ENCODE data around the gene YTHDC2. TPM values are rescaled to one million over a fixed set of nuclear protein-coding genes. Genes with fewer than 3 reads are reported as not detected.
A peak's percentile ranks its signal among the peaks of the same experiment; 100 is the strongest.

The YTHDC2 gene
- total RNA-seq, 6 donors from 2014 or later, result 18.3 to 32.9 (median 21.6) TPM

- 0 to 4% methylated on average over 4 to 18 of the region's 18 CpGs for WGBS, 2 donors
- ATAC-seq (ENCODE audit: low FRiP score in 2 of 2), result peak in 1 of 2 donors; percentile 1
- peak overlapping the region in 3 of 4 donors; percentile 49 to 63 (median 58) for H3K4me3 ChIP-seq
- DNase-seq, result peak in 1 of 2 donors; percentile 60
- H3K27ac ChIP-seq, result no peak overlapping the region
- no peaks in the 10 kb centered on the region for H3K36me3 ChIP-seq
- no peak for TF ChIP-seq POLR2AphosphoS5 (IDR thresholded peaks at IDR 0.05)
- no peak for TF ChIP-seq CTCF (IDR thresholded peaks at IDR 0.05)
- TF ChIP-seq EP300 (IDR thresholded peaks at IDR 0.05), result no peak
- TF ChIP-seq POLR2A (IDR thresholded peaks at IDR 0.05), result no peak
- H3K27me3 ChIP-seq, result peaks cover 0 to 15% (median 7%) of the 10 kb centered on the region in 4 donors
- peaks cover 11 to 28% (median 21%) of the 10 kb centered on the region in 4 donors for H3K4me1 ChIP-seq
- H3K9me3 ChIP-seq, result peaks cover 7 to 24% (median 12%) of the 10 kb centered on the region in 4 donors
These were observed 26.1 kb upstream of the YTHDC2 start for GRCh38 chr5:113487416-113487780.

- peak in 1 of 4 donors; percentile 34 for TF ChIP-seq POLR2A (IDR thresholded peaks at IDR 0.05)
- TF ChIP-seq CTCF (IDR thresholded peaks at IDR 0.05), result no peak
- TF ChIP-seq EP300 (IDR thresholded peaks at IDR 0.05), result no peak
- no peak for TF ChIP-seq POLR2AphosphoS5 (IDR thresholded peaks at IDR 0.05)
- Histone ChIP-seq H3K4me3 (peak within 1 kb of the TSS; percentile 30 to 63 (median 54)), H3K9me3 (peaks cover 7 to 24% (median 12%) of the 10 kb centered on the region in 4 donors), H3K4me1 (peaks cover 11 to 28% (median 21%) of the 10 kb centered on the region in 4 donors), H3K36me3 (no peaks in the 10 kb centered on the region), H3K27ac (peak within 1 kb of the TSS in 2 of 4 donors; percentile 10 to 57), H3K27me3 (peaks cover 0 to 15% (median 7%) of the 10 kb centered on the region in 4 donors)
- ATAC-seq (ENCODE audit: low FRiP score in 2 of 2), result peak; percentile 88 to 93
- peak; percentile 74 to 94 for DNase-seq
- 3% methylated on average over 17 to 25 of the region's 86 CpGs for WGBS, 2 donors
These were observed 25.5 kb upstream of the YTHDC2 start, which contains the start of gene MCC for GRCh38 chr5:113487781-113488644. Gene MCC, minus strand, starts transcription at chr5:113488453.

GRCh38 chr5:113488645-113489184 lies 24.8 kb upstream of the YTHDC2 start:
- ATAC-seq (ENCODE audit: low FRiP score in 2 of 2), result peak; percentile 2 to 58
- TF ChIP-seq POLR2A (IDR thresholded peaks at IDR 0.05), result peak in 1 of 4 donors; percentile 9
- TF ChIP-seq EP300 (IDR thresholded peaks at IDR 0.05), result no peak
- no peaks in the 10 kb centered on the region for H3K36me3 ChIP-seq
- H3K4me3 ChIP-seq, result peak overlapping the region in 3 of 4 donors; percentile 49 to 63 (median 58)
- DNase-seq, result no peak
- 16 to 17% methylated on average over 17 to 20 of the region's 20 CpGs for WGBS, 2 donors
- peaks cover 0 to 15% (median 7%) of the 10 kb centered on the region in 4 donors for H3K27me3 ChIP-seq
- H3K9me3 ChIP-seq, result peaks cover 7 to 24% (median 12%) of the 10 kb centered on the region in 4 donors
- H3K4me1 ChIP-seq, result peaks cover 11 to 28% (median 21%) of the 10 kb centered on the region in 4 donors
- peak overlapping the region in 2 of 4 donors; percentile 10 to 57 for H3K27ac ChIP-seq

- peaks cover 7 to 24% (median 12%) of the 10 kb centered on the region in 4 donors for H3K9me3 ChIP-seq
- peaks cover 0 to 15% (median 7%) of the 10 kb centered on the region in 4 donors for H3K27me3 ChIP-seq
- H3K27ac ChIP-seq, result peak overlapping the region in 1 of 4 donors; percentile 57
- peak overlapping the region in 1 of 4 donors; percentile 63 for H3K4me3 ChIP-seq
- TF ChIP-seq POLR2A (IDR thresholded peaks at IDR 0.05), result no peak
- TF ChIP-seq CTCF (IDR thresholded peaks at IDR 0.05), result no peak
- TF ChIP-seq POLR2AphosphoS5 (IDR thresholded peaks at IDR 0.05), result peak in 1 of 2 donors; percentile 13
- peak in 1 of 4 donors; percentile 23 for TF ChIP-seq EP300 (IDR thresholded peaks at IDR 0.05)
- peaks cover 11 to 28% (median 21%) of the 10 kb centered on the region in 4 donors for H3K4me1 ChIP-seq
- ATAC-seq (ENCODE audit: low FRiP score in 2 of 2), result peak; percentile 85 to 91
- WGBS, 2 donors, result 32 to 55% methylated on average over 3 of the region's 3 CpGs
- DNase-seq, result peak in 1 of 2 donors; percentile 58
- H3K36me3 ChIP-seq, result no peaks in the 10 kb centered on the region
These were observed 24.2 kb upstream of the YTHDC2 start for GRCh38 chr5:113489299-113489698.

- TF ChIP-seq CTCF (IDR thresholded peaks at IDR 0.05), result no peak
- TF ChIP-seq EP300 (IDR thresholded peaks at IDR 0.05), result no peak
- TF ChIP-seq POLR2AphosphoS5 (IDR thresholded peaks at IDR 0.05), result no peak
- no peak for TF ChIP-seq POLR2A (IDR thresholded peaks at IDR 0.05)
- Histone ChIP-seq H3K36me3 (no peaks in the 10 kb centered on the region), H3K4me1 (peaks cover 11 to 28% (median 21%) of the 10 kb centered on the region in 4 donors), H3K27ac (no peak overlapping the region), H3K4me3 (no peak overlapping the region), H3K27me3 (peaks cover 0 to 15% (median 7%) of the 10 kb centered on the region in 4 donors), H3K9me3 (peaks cover 7 to 24% (median 12%) of the 10 kb centered on the region in 4 donors)
- WGBS, 2 donors, result 97% methylated on average over 3 of the region's 3 CpGs
- ATAC-seq (ENCODE audit: low FRiP score in 2 of 2) (no peak), DNase-seq (no peak)
These were observed 23.2 kb upstream of the YTHDC2 start for GRCh38 chr5:113490317-113490716.

All from upper lobe of left lung (tissue), 6 donors.